Measurements from ENCODE around the gene GTF2A1L. TPM values are rescaled to one million over a fixed set of nuclear protein-coding genes. Genes with fewer than 3 reads are reported as not detected.
A peak's percentile ranks its signal among the peaks of the same experiment; 100 is the strongest.

Gene GTF2A1L
- total and polyA plus RNA-seq, 2 experiments from 2014 or later = 0.13 to 0.76 TPM

- DNase-seq = no peak
- peaks cover 3% of the 10 kb centered on the region for H3K9me3 ChIP-seq (ENCODE audit: low read depth)
- no peaks in the 10 kb centered on the region for H3K27me3 ChIP-seq (replicated peaks; ENCODE audit: insufficient read depth)
- H3K9me2 ChIP-seq (ENCODE audit: insufficient read depth) = no peaks in the 10 kb centered on the region
- in situ Hi-C loops (cut with MboI) = no loop called here
- H3K4me1 ChIP-seq (ENCODE audit: insufficient read depth) = no peaks in the 10 kb centered on the region
- H3K4me3 ChIP-seq = no peak overlapping the region
- H3K9ac ChIP-seq = no peak overlapping the region
- H2AFZ ChIP-seq = no peak overlapping the region
- no peaks in the 10 kb centered on the region for H3F3A ChIP-seq (ENCODE audit: insufficient read depth)
- no peak overlapping the region for H3K27ac ChIP-seq
- H4K20me1 ChIP-seq (ENCODE audit: insufficient read depth) = no peaks in the 10 kb centered on the region
- no peaks in the 10 kb centered on the region for H3K36me3 ChIP-seq (ENCODE audit: low read depth)
- H3K79me2 ChIP-seq (ENCODE audit: insufficient read depth) = no peaks in the 10 kb centered on the region
- WGBS, 2 experiments (ENCODE audit: low coverage in 1 of 2, low lambda C conversion rate in 2 of 2, missing lambda C conversion rate in 2 of 2) = 79 to 84% methylated on average over 5 of the region's 5 CpGs
- TF ChIP-seq EZH2 (IDR thresholded peaks at IDR 0.05; ENCODE audit: insufficient read depth, poor library complexity, severe bottlenecking) (no peak), EZH2phosphoT487 (IDR thresholded peaks at IDR 0.05; ENCODE audit: insufficient read depth, low read depth) (no peak)
- no peak overlapping the region for H3K4me2 ChIP-seq (ENCODE audit: unreplicated experiment)
These were observed 15.5 kb downstream of the GTF2A1L start for GRCh38 chr2:48633143-48633542.

- Histone ChIP-seq H3K27ac (no peak overlapping the region), H3F3A (ENCODE audit: insufficient read depth) (no peaks in the 10 kb centered on the region), H3K4me1 (ENCODE audit: insufficient read depth) (no peaks in the 10 kb centered on the region), H3K9ac (no peak overlapping the region), H3K27me3 (replicated peaks; ENCODE audit: insufficient read depth) (no peaks in the 10 kb centered on the region), H3K79me2 (ENCODE audit: insufficient read depth) (no peaks in the 10 kb centered on the region), H3K9me3 (ENCODE audit: low read depth) (peaks cover 3% of the 10 kb centered on the region), H3K9me2 (ENCODE audit: insufficient read depth) (no peaks in the 10 kb centered on the region), H3K36me3 (ENCODE audit: low read depth) (no peaks in the 10 kb centered on the region), H3K4me2 (ENCODE audit: unreplicated experiment) (no peak overlapping the region), H3K4me3 (no peak overlapping the region), H4K20me1 (ENCODE audit: insufficient read depth) (no peaks in the 10 kb centered on the region), H2AFZ (no peak overlapping the region)
- 46 to 47% methylated on average over 2 of the region's 2 CpGs for WGBS, 2 experiments (ENCODE audit: low coverage in 1 of 2, low lambda C conversion rate in 2 of 2, missing lambda C conversion rate in 2 of 2)
- in situ Hi-C loops (cut with MboI) = no loop called here
- DNase-seq = no peak
- no peak for TF ChIP-seq EZH2phosphoT487 (IDR thresholded peaks at IDR 0.05; ENCODE audit: insufficient read depth, low read depth)
These were observed 18.1 kb downstream of the GTF2A1L start for GRCh38 chr2:48635786-48636185.

GRCh38 chr2:48638261-48638660 lies 20.6 kb downstream of the GTF2A1L start:
- H3K27ac ChIP-seq = no peak overlapping the region
- in situ Hi-C loops (cut with MboI) = no loop called here
- H3K4me2 ChIP-seq (ENCODE audit: unreplicated experiment) = no peak overlapping the region
- WGBS, 2 experiments (ENCODE audit: low coverage in 1 of 2, low lambda C conversion rate in 2 of 2, missing lambda C conversion rate in 2 of 2) = 43 to 48% methylated on average over 1 of the region's 1 CpG
- no peak overlapping the region for H2AFZ ChIP-seq
- no peaks in the 10 kb centered on the region for H3K36me3 ChIP-seq (ENCODE audit: low read depth)
- H3K9ac ChIP-seq = no peak overlapping the region
- H4K20me1 ChIP-seq (ENCODE audit: insufficient read depth) = no peaks in the 10 kb centered on the region
- no peaks in the 10 kb centered on the region for H3K4me1 ChIP-seq (ENCODE audit: insufficient read depth)
- H3F3A ChIP-seq (ENCODE audit: insufficient read depth) = no peaks in the 10 kb centered on the region
- no peaks in the 10 kb centered on the region for H3K9me2 ChIP-seq (ENCODE audit: insufficient read depth)
- TF ChIP-seq EZH2phosphoT487 (IDR thresholded peaks at IDR 0.05; ENCODE audit: insufficient read depth, low read depth) (no peak), EZH2 (IDR thresholded peaks at IDR 0.05; ENCODE audit: insufficient read depth, poor library complexity, severe bottlenecking) (no peak)
- DNase-seq = no peak
- H3K27me3 ChIP-seq (replicated peaks; ENCODE audit: insufficient read depth) = no peaks in the 10 kb centered on the region
- H3K9me3 ChIP-seq (ENCODE audit: low read depth) = peaks cover 3% of the 10 kb centered on the region
- no peak overlapping the region for H3K4me3 ChIP-seq
- H3K79me2 ChIP-seq (ENCODE audit: insufficient read depth) = no peaks in the 10 kb centered on the region

- no peak overlapping the region for H3K9ac ChIP-seq
- DNase-seq = peak; percentile 86
- no peaks in the 10 kb centered on the region for H3K27me3 ChIP-seq (replicated peaks; ENCODE audit: insufficient read depth)
- no peaks in the 10 kb centered on the region for H4K20me1 ChIP-seq (ENCODE audit: insufficient read depth)
- H3K36me3 ChIP-seq (ENCODE audit: low read depth) = no peaks in the 10 kb centered on the region
- no peaks in the 10 kb centered on the region for H3K9me2 ChIP-seq (ENCODE audit: insufficient read depth)
- no peak overlapping the region for H3K27ac ChIP-seq
- H3K9me3 ChIP-seq (ENCODE audit: low read depth) = no peaks in the 10 kb centered on the region
- TF ChIP-seq EZH2phosphoT487 (IDR thresholded peaks at IDR 0.05; ENCODE audit: insufficient read depth, low read depth) (0 out of 2 replicates have a peak, but pooled peaks have one; percentile 74), EZH2 (IDR thresholded peaks at IDR 0.05; ENCODE audit: insufficient read depth, poor library complexity, severe bottlenecking) (no peak)
- no peak overlapping the region for H3K4me3 ChIP-seq
- H2AFZ ChIP-seq = no peak overlapping the region
- H3F3A ChIP-seq (ENCODE audit: insufficient read depth) = peaks cover 10% of the 10 kb centered on the region; the same call in 1 of the 2 replicates
- 2 to 3% methylated on average over 4 of the region's 4 CpGs for WGBS, 2 experiments (ENCODE audit: low coverage in 1 of 2, low lambda C conversion rate in 2 of 2, missing lambda C conversion rate in 2 of 2)
- in situ Hi-C loops (cut with MboI) = no loop called here
- peak overlapping the region; percentile 67 for H3K4me2 ChIP-seq (ENCODE audit: unreplicated experiment)
- peaks cover 13% of the 10 kb centered on the region for H3K4me1 ChIP-seq (ENCODE audit: insufficient read depth)
- no peaks in the 10 kb centered on the region for H3K79me2 ChIP-seq (ENCODE audit: insufficient read depth)
These were observed 33.6 kb downstream of the GTF2A1L start for GRCh38 chr2:48651158-48651790.

Measured in GM23248 (cell line).